ENCODE measurements around the gene KCNJ12.

GRCh38 chr17:21390294-21390693, 14.1 kb downstream of the KCNJ12 start:
- TF ChIP-seq CTCF (IDR thresholded peaks at IDR 0.05) (no peak), POLR2A (IDR thresholded peaks at IDR 0.05) (no peak)
